HUES64 (cell line): Measurements from ENCODE around the gene RAD51. TPM values are rescaled to one million over a fixed set of nuclear protein-coding genes. Genes with fewer than 3 reads are reported as not detected.
A peak's percentile ranks its signal among the peaks of the same experiment; 100 is the strongest.
"Not testable (repeated sequence)": the region's sequence is repeated elsewhere in the genome, so short reads cannot be mapped to it uniquely, and the experiment has no call there.

Experiments
- H3K27ac ChIP-seq: 2 replicates; pipeline ENCODE4 v1.7.0; 2013; ENCODE audit warnings: low read depth, low read length, inconsistent platforms
- H3K27me3 ChIP-seq: 2 replicates; pipeline ENCODE4 v1.6.1; 2013; ENCODE audit warnings: mild to moderate bottlenecking, low read length; ENCODE audit not compliant: insufficient read depth
- H3K36me3 ChIP-seq: 2 replicates; pipeline ENCODE4 v1.6.1; 2013; ENCODE audit warnings: mild to moderate bottlenecking, low read length; ENCODE audit not compliant: insufficient read depth
- H3K4me1 ChIP-seq: 2 replicates; pipeline ENCODE4 v1.6.1; 2013; ENCODE audit warnings: mild to moderate bottlenecking, low read length, moderate library complexity; ENCODE audit not compliant: insufficient read depth
- H3K4me3 ChIP-seq: 2 replicates; pipeline ENCODE4 v1.5.1; 2013; ENCODE audit warnings: mild to moderate bottlenecking, low read length, moderate library complexity
- H3K9ac ChIP-seq: 2 replicates; pipeline ENCODE4 v1.6.1; 2013; ENCODE audit warnings: mild to moderate bottlenecking, low read depth, low read length
- H3K9me3 ChIP-seq: 2 replicates; pipeline ENCODE4 v1.6.1; 2013; ENCODE audit warnings: low read depth, low read length; ENCODE audit not compliant: insufficient read depth
- WGBS: fragments of 150-250, 120-280 bp; methylation state at CpG from one replicate; pipeline ENCODE4 v1.1.7; 2013; ENCODE audit warnings: missing lambda C conversion rate; 5-methylcytosine and 5-hydroxymethylcytosine counted together
- polyA plus RNA-seq, 2 experiments: library from polyadenylated mRNA; stranded (reverse); fragments of 50-300 nt; gene quantifications; one replicate each; pipeline ENCODE4 v1.2.3, GENCODE V29; 2013

RAD51 gene
- 32.9 TPM for polyA plus RNA-seq (2013, experiment 1 of 2)
- polyA plus RNA-seq (2013, experiment 2 of 2) = 31.3 TPM

DNA sequence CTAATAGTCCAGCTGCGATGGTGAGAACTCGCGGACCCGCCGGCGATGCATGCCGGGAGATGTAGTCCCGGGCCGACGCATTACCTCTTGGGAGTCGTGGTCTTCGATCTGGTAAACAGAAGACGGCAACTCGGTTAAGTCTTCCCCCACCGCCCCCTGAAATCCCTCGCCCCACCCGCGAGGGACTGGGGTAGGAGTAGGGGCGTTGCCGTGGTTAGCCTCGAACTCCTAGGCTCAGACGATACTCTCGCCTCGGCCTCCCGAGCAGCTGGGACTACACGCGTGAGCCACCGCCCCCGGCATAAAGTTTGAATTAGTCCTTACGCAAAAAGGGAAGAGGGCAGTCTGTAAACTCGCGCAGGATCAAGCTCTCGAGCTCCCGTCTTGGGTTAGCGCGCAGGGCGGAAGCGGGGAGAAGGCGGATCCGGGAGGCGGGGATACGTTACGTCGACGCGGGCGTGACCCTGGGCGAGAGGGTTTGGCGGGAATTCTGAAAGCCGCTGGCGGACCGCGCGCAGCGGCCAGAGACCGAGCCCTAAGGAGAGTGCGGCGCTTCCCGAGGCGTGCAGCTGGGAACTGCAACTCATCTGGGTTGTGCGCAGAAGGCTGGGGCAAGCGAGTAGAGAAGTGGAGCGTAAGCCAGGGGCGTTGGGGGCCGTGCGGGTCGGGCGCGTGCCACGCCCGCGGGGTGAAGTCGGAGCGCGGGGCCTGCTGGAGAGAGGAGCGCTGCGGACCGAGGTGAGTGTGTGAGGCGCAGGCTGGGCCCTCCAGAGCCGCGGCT lies at the start of gene RAD51:
TSS of gene RAD51 (plus strand) at position 487 of the 781 bp plus-strand sequence. CDS start 3,585 bp downstream, outside the sequence.
- WGBS = under 1% methylated on average over 80 of the region's 81 CpGs
- H3K4me1 ChIP-seq = 0 out of 2 replicates have a peak, but pooled peaks cover 2% of the 10 kb centered on the region

DNA sequence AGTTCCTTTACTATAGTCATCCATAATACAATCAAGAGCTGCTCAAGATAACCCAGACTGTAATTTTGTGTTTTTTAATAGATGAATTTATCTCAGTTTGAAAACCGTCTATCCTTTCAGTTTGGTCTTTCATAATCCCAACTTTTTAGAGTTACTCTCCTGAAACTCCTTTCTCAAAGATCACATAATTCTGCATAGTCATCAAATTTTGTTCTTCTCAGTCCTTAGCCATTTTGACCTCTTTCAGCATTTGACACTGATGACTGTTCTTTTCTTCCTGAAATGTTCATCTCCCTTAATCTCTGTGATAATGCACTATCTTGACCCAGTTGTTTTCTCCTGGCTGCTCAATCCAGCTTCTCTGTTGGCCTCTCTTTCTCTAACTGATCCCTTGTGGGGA lies 47.5 kb upstream of the RAD51 start:
- Histone ChIP-seq H3K9ac (no peak overlapping the region), H3K36me3 (peaks cover 26% of the 10 kb centered on the region), H3K27me3 (no peaks in the 10 kb centered on the region), H3K27ac (no peak overlapping the region), H3K4me3 (no peak overlapping the region), H3K4me1 (no peaks in the 10 kb centered on the region), H3K9me3 (no peaks in the 10 kb centered on the region)
- 93% methylated on average over 1 of the region's 1 CpG for WGBS

More for the DNA sequence above, at the start of gene RAD51:
- no peaks in the 10 kb centered on the region for H3K27me3 ChIP-seq
- peak within 1 kb of the TSS; percentile 99 for H3K4me3 ChIP-seq
- H3K9me3 ChIP-seq = no peaks in the 10 kb centered on the region
- H3K9ac ChIP-seq = peak within 1 kb of the TSS; percentile 98
- H3K27ac ChIP-seq = peak within 1 kb of the TSS; percentile 100
- H3K36me3 ChIP-seq = peaks cover 20% of the 10 kb centered on the region

DNA sequence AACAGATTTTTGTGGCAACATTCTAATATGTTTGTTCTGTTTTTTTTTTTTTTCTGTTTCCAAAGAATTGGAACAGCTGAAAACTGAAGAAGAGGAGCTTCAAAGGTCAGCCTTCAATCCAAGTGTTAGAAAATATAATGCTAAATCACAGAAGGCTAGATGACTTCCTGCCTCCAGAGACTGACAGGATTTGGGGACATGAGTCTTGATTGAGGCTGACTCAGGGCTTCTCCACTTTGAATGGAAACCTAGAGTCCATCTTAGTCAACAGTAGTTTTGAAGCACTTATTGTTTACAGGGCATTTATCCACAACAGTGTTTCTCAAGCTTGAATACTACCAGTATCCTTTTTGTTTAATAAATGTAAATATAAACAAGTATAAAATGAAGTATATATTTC lies 44.5 kb upstream of the RAD51 start:
- H3K36me3 ChIP-seq = peaks cover 41% of the 10 kb centered on the region
- no peak overlapping the region for H3K9ac ChIP-seq
- no peaks in the 10 kb centered on the region for H3K4me1 ChIP-seq
- no peak overlapping the region for H3K4me3 ChIP-seq
- no peak overlapping the region for H3K27ac ChIP-seq
- H3K27me3 ChIP-seq = no peaks in the 10 kb centered on the region
- no peaks in the 10 kb centered on the region for H3K9me3 ChIP-seq

DNA sequence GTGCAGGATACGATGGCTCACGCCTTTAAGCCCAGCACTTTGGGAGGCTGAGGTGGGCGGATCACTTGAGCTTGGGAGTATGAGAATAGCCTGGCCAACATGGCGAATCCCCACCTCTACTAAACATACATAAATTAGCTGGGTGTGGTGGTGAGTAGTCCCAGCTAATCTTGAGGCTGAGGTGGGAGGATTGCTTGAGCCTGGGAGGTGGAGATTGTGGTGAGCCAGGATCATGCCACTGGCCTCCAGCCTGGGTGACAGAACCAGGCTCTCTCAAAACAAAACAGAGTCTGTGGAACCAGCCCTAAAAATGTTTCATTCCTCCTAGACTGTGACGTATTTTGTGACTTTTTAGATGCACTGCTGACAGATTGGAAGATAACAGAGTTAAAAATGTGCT lies 34.3 kb upstream of the RAD51 start:
- H3K36me3 ChIP-seq = peaks cover 33% of the 10 kb centered on the region
- no peak overlapping the region for H3K4me3 ChIP-seq
- H3K9me3 ChIP-seq = no peaks in the 10 kb centered on the region
- no peak overlapping the region for H3K9ac ChIP-seq
- no peaks in the 10 kb centered on the region for H3K27me3 ChIP-seq
- H3K4me1 ChIP-seq = no peaks in the 10 kb centered on the region
- H3K27ac ChIP-seq = no peak overlapping the region
- WGBS = 92% methylated on average over 1 of the region's 5 CpGs

DNA sequence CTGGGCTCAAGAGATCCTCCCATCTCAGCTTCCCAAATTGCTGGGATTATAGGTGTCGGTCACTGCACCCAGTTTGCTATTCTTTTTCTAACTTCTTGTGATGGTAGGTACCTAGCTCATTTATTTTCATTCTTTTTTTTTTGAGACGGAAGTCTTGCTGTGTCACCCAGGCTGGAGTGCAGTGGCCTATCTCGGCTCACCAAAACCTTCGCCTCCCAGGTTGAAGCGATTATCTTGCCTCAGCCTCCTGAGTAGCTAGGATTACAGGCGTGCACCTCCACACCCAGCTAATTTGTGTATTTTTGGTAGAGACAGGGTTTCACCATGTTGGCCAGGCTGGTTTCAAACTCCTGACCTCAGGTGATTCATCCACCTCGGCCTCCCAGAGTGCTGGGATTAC lies 30.1 kb upstream of the RAD51 start:
- Histone ChIP-seq H3K4me1 (no peaks in the 10 kb centered on the region), H3K36me3 (peaks cover 17% of the 10 kb centered on the region), H3K27ac (no peak overlapping the region), H3K9ac (no peak overlapping the region), H3K27me3 (no peaks in the 10 kb centered on the region), H3K9me3 (no peaks in the 10 kb centered on the region), H3K4me3 (no peak overlapping the region)
- 90% methylated on average over 6 of the region's 7 CpGs for WGBS

DNA sequence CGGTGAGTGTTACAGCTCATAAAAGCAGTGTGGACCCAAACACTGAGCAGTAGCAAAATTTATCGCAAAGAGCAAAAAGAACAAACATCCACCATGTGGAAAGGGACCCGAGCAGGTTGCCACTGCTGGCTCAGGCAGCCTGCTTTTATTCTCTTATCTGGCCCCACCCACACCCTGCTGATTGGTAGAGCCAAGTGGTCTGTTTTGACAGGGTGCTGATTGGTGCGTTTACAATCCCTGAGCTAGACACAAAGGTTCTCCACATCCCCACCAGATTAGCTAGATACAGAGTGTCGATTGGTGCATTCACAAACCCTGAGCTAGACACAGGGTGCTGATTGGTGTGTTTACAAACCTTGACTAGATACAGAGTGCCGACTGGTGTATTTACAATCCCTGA lies 18.7 kb upstream of the RAD51 start:
- not testable (repeated sequence) for H3K4me1 ChIP-seq, H3K36me3 ChIP-seq, H3K27ac ChIP-seq, H3K9me3 ChIP-seq, H3K4me3 ChIP-seq, H3K9ac ChIP-seq, H3K27me3 ChIP-seq
- 92% methylated on average over 6 of the region's 6 CpGs for WGBS

DNA sequence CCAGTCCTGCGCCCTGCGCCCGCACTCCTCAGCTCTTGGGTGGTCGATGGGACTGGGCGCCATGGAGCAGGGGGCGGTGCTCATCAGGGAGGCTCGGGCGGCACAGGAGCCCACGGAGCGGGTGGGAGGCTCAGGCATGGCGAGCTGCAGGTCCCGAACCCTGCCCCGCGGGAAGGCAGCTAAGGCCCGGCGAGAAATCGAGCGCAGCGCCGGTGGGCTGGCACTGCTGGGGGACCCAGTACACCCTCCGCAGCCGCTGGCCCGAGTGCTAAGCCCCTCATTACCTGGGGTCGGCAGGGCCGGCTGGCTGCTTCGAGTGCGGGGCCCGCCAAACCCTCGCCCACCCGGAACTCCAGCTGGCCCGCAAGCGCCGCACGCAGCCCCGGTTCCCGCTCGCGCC lies 18.1 kb upstream of the RAD51 start:
- not testable (repeated sequence) for H3K36me3 ChIP-seq, H3K9ac ChIP-seq, H3K9me3 ChIP-seq, H3K4me1 ChIP-seq, H3K27ac ChIP-seq, H3K4me3 ChIP-seq, H3K27me3 ChIP-seq
- WGBS = 95% methylated on average over 37 of the region's 38 CpGs

DNA sequence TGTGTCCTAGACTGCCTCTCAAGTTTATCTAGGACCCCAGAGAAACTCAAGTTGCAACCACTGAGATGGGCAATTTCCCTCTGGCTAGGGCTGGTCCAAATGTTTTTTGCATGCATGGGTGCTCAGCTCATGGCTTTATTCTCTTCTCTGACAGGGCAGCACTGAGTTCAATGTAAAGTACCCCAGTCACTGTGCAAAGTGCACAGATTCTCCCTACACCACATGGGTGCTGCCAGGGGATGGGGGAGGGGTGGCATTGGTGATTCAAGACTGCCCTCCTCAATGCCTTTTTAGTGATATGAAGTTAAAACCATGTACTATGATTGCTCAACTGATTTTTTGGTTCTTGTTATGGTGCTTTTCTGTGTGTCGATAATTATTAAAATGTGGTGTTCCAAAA lies 14.8 kb upstream of the RAD51 start:
- Histone ChIP-seq H3K36me3 (no peaks in the 10 kb centered on the region), H3K27me3 (no peaks in the 10 kb centered on the region), H3K9me3 (no peaks in the 10 kb centered on the region), H3K4me3 (no peak overlapping the region), H3K9ac (no peak overlapping the region), H3K27ac (no peak overlapping the region), H3K4me1 (no peaks in the 10 kb centered on the region)
- WGBS = 94% methylated on average over 1 of the region's 1 CpG

DNA sequence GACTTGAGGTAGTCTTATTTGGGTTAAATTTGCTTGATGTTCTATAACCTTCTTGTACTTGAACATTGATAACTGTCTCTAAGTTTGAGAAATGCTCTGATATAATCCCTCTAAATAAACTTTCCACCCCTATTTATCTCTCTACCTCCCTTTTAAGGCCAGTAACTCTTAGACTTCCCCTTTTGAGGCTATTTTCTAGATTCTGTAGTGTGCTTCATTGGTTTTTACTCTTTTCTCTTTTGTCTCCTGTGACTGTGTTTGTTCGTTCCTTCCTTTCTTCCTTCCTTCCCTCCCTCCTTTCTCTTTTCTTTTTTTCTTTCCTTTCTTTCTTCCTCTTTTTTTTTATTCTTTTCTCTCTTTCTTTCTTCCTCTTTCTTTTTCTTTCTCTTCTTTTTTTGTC lies 14.0 kb upstream of the RAD51 start:
- 100% methylated on average over 1 of the region's 1 CpG for WGBS
- not testable (repeated sequence) for H3K9me3 ChIP-seq, H3K9ac ChIP-seq, H3K27me3 ChIP-seq, H3K4me3 ChIP-seq, H3K36me3 ChIP-seq, H3K4me1 ChIP-seq, H3K27ac ChIP-seq

DNA sequence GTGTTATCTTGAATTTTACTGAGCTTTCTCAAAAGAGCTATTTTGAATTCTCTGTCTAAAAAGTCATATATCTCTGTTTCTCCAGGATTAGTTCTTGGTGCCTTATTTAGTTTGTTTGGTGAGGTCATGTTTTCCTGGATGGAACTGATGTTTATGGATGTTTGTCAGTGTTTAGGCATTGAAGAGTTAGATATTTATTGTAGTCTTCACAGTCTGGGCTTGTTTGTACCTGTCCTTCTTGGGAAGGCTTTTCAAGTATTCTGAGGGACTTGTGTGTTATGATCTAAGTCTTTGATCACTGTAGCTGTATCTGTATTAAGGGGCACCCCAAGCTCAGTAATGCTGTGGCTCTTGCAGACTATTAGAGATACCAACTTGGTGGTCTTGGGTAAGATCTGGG lies 10.6 kb upstream of the RAD51 start:
- Histone ChIP-seq H3K4me3 (no peak overlapping the region), H3K36me3 (no peaks in the 10 kb centered on the region), H3K27me3 (no peaks in the 10 kb centered on the region), H3K27ac (no peak overlapping the region), H3K4me1 (no peaks in the 10 kb centered on the region), H3K9ac (no peak overlapping the region), H3K9me3 (no peaks in the 10 kb centered on the region)

DNA sequence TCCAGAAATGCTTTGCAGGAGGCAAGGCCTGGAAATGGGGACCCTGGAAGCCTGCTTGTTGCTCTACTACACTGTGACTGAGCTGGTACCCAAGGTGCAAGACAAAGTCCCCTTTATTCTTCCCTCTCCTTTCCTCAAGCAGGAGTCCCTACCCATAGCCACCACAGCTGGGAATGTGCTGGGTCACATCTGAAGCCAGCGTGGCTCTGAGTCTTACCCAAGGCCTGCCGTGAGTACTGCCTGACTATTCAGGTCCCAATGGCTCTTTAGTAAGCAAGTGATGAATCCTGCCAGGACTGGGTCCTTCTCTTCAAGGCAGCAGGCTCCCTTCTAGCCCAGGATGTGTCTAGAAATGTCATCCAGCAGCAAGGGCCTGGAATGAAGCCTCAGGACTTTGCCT lies 9.6 kb upstream of the RAD51 start:
- Histone ChIP-seq H3K9me3 (no peaks in the 10 kb centered on the region), H3K4me1 (no peaks in the 10 kb centered on the region), H3K9ac (no peak overlapping the region), H3K27me3 (no peaks in the 10 kb centered on the region), H3K36me3 (no peaks in the 10 kb centered on the region), H3K27ac (no peak overlapping the region), H3K4me3 (no peak overlapping the region)
- 96% methylated on average over 2 of the region's 2 CpGs for WGBS
